ENCODE measurements around the gene SOX6.

SOX6 gene

GRCh38 chr11:15945726-15946125 is 410.6 kb downstream of the SOX6 start:
- Mint-ChIP-seq H3K4me3 (no peak overlapping the region), H3K27me3 (no peaks in the 10 kb centered on the region), H3K36me3 (ENCODE audit: insufficient read depth) (no peaks in the 10 kb centered on the region), H3K27ac (ENCODE audit: low read depth) (no peak overlapping the region), H3K4me1 (no peaks in the 10 kb centered on the region), H3K9me3 (peaks cover 18% of the 10 kb centered on the region)
- DNase-seq (ENCODE audit: low spot score in 2 of 2) = no peak
- no peak for ATAC-seq (replicated peaks; ENCODE audit: extremely low read depth, poor library complexity, severe bottlenecking)

GRCh38 chr11:15944460-15944859 is 411.9 kb downstream of the SOX6 start:
- no peaks in the 10 kb centered on the region for H3K4me1 Mint-ChIP-seq
- H3K36me3 Mint-ChIP-seq (ENCODE audit: insufficient read depth) = no peaks in the 10 kb centered on the region
- H3K27ac Mint-ChIP-seq (ENCODE audit: low read depth) = no peak overlapping the region
- no peak overlapping the region for H3K4me3 Mint-ChIP-seq
- no peak for ATAC-seq (replicated peaks; ENCODE audit: extremely low read depth, poor library complexity, severe bottlenecking)
- H3K9me3 Mint-ChIP-seq = peaks cover 24% of the 10 kb centered on the region
- H3K27me3 Mint-ChIP-seq = no peaks in the 10 kb centered on the region
- no peak for DNase-seq (ENCODE audit: low spot score in 2 of 2)

GRCh38 chr11:15943418-15944197 is 412.7 kb downstream of the SOX6 start:
- Mint-ChIP-seq H3K36me3 (ENCODE audit: insufficient read depth) (no peaks in the 10 kb centered on the region), H3K4me1 (no peaks in the 10 kb centered on the region), H3K4me3 (no peak overlapping the region), H3K27ac (ENCODE audit: low read depth) (no peak overlapping the region), H3K9me3 (peaks cover 24% of the 10 kb centered on the region), H3K27me3 (no peaks in the 10 kb centered on the region)
- ATAC-seq (replicated peaks; ENCODE audit: extremely low read depth, poor library complexity, severe bottlenecking) = no peak
- no peak for DNase-seq (ENCODE audit: low spot score in 2 of 2)

GRCh38 chr11:15942936-15943335 is 413.4 kb downstream of the SOX6 start:
- H3K27me3 Mint-ChIP-seq = no peaks in the 10 kb centered on the region
- H3K9me3 Mint-ChIP-seq = peaks cover 23% of the 10 kb centered on the region
- H3K27ac Mint-ChIP-seq (ENCODE audit: low read depth) = no peak overlapping the region
- H3K4me3 Mint-ChIP-seq = no peak overlapping the region
- DNase-seq (ENCODE audit: low spot score in 2 of 2) = no peak
- H3K4me1 Mint-ChIP-seq = no peaks in the 10 kb centered on the region
- no peaks in the 10 kb centered on the region for H3K36me3 Mint-ChIP-seq (ENCODE audit: insufficient read depth)
- ATAC-seq (replicated peaks; ENCODE audit: extremely low read depth, poor library complexity, severe bottlenecking) = no peak

GRCh38 chr11:15942126-15942525 is 414.2 kb downstream of the SOX6 start:
- Mint-ChIP-seq H3K27ac (ENCODE audit: low read depth) (no peak overlapping the region), H3K36me3 (ENCODE audit: insufficient read depth) (no peaks in the 10 kb centered on the region), H3K27me3 (no peaks in the 10 kb centered on the region), H3K9me3 (peaks cover 19% of the 10 kb centered on the region), H3K4me3 (no peak overlapping the region), H3K4me1 (no peaks in the 10 kb centered on the region)
- DNase-seq (ENCODE audit: low spot score in 2 of 2) (no peak), ATAC-seq (replicated peaks; ENCODE audit: extremely low read depth, poor library complexity, severe bottlenecking) (no peak)

- Mint-ChIP-seq H3K4me1 (no peaks in the 10 kb centered on the region), H3K9me3 (peaks cover 20% of the 10 kb centered on the region), H3K4me3 (no peak overlapping the region), H3K27me3 (no peaks in the 10 kb centered on the region), H3K36me3 (ENCODE audit: insufficient read depth) (no peaks in the 10 kb centered on the region), H3K27ac (ENCODE audit: low read depth) (no peak overlapping the region)
- ATAC-seq (replicated peaks; ENCODE audit: extremely low read depth, poor library complexity, severe bottlenecking) (no peak), DNase-seq (ENCODE audit: low spot score in 2 of 2) (no peak)
Observed at GRCh38 chr11:15941206-15941770, 415.1 kb downstream of the SOX6 start.

- no peaks in the 10 kb centered on the region for H3K4me1 Mint-ChIP-seq
- H3K9me3 Mint-ChIP-seq = peaks cover 20% of the 10 kb centered on the region
- no peak overlapping the region for H3K27ac Mint-ChIP-seq (ENCODE audit: low read depth)
- DNase-seq (ENCODE audit: low spot score in 2 of 2) (no peak), ATAC-seq (replicated peaks; ENCODE audit: extremely low read depth, poor library complexity, severe bottlenecking) (no peak)
- H3K36me3 Mint-ChIP-seq (ENCODE audit: insufficient read depth) = no peaks in the 10 kb centered on the region
- no peaks in the 10 kb centered on the region for H3K27me3 Mint-ChIP-seq
- no peak overlapping the region for H3K4me3 Mint-ChIP-seq
Observed at GRCh38 chr11:15940462-15941205, 415.7 kb downstream of the SOX6 start.

- Mint-ChIP-seq H3K4me3 (no peak overlapping the region), H3K27me3 (no peaks in the 10 kb centered on the region), H3K36me3 (ENCODE audit: insufficient read depth) (no peaks in the 10 kb centered on the region), H3K9me3 (peaks cover 11% of the 10 kb centered on the region), H3K27ac (ENCODE audit: low read depth) (no peak overlapping the region), H3K4me1 (no peaks in the 10 kb centered on the region)
- no peak for ATAC-seq (replicated peaks; ENCODE audit: extremely low read depth, poor library complexity, severe bottlenecking)
- DNase-seq (ENCODE audit: low spot score in 2 of 2) = no peak
Observed at GRCh38 chr11:15938983-15939382, 417.4 kb downstream of the SOX6 start.

GRCh38 chr11:15938121-15938611 is 418.2 kb downstream of the SOX6 start:
- no peaks in the 10 kb centered on the region for H3K36me3 Mint-ChIP-seq (ENCODE audit: insufficient read depth)
- H3K9me3 Mint-ChIP-seq = peaks cover 11% of the 10 kb centered on the region
- DNase-seq (ENCODE audit: low spot score in 2 of 2) = no peak
- no peaks in the 10 kb centered on the region for H3K27me3 Mint-ChIP-seq
- no peak overlapping the region for H3K27ac Mint-ChIP-seq (ENCODE audit: low read depth)
- no peak overlapping the region for H3K4me3 Mint-ChIP-seq
- H3K4me1 Mint-ChIP-seq = no peaks in the 10 kb centered on the region
- no peak for ATAC-seq (replicated peaks; ENCODE audit: extremely low read depth, poor library complexity, severe bottlenecking)

- no peak for DNase-seq (ENCODE audit: low spot score in 2 of 2)
- no peak overlapping the region for H3K27ac Mint-ChIP-seq (ENCODE audit: low read depth)
- H3K27me3 Mint-ChIP-seq = no peaks in the 10 kb centered on the region
- H3K36me3 Mint-ChIP-seq (ENCODE audit: insufficient read depth) = no peaks in the 10 kb centered on the region
- H3K4me3 Mint-ChIP-seq = no peak overlapping the region
- no peak for ATAC-seq (replicated peaks; ENCODE audit: extremely low read depth, poor library complexity, severe bottlenecking)
- H3K9me3 Mint-ChIP-seq = peaks cover 11% of the 10 kb centered on the region
- H3K4me1 Mint-ChIP-seq = no peaks in the 10 kb centered on the region
Observed at GRCh38 chr11:15937601-15938120, 418.7 kb downstream of the SOX6 start.

- DNase-seq (ENCODE audit: low spot score in 2 of 2) (no peak), ATAC-seq (replicated peaks; ENCODE audit: extremely low read depth, poor library complexity, severe bottlenecking) (no peak)
- Mint-ChIP-seq H3K4me3 (no peak overlapping the region), H3K4me1 (no peaks in the 10 kb centered on the region), H3K27ac (ENCODE audit: low read depth) (no peak overlapping the region), H3K9me3 (peaks cover 11% of the 10 kb centered on the region), H3K27me3 (no peaks in the 10 kb centered on the region), H3K36me3 (ENCODE audit: insufficient read depth) (no peaks in the 10 kb centered on the region)
Observed at GRCh38 chr11:15936011-15936410, 420.3 kb downstream of the SOX6 start.

GRCh38 chr11:15935373-15935772 is 421.0 kb downstream of the SOX6 start:
- Mint-ChIP-seq H3K4me1 (no peaks in the 10 kb centered on the region), H3K9me3 (peaks cover 10% of the 10 kb centered on the region), H3K27ac (ENCODE audit: low read depth) (no peak overlapping the region), H3K36me3 (ENCODE audit: insufficient read depth) (no peaks in the 10 kb centered on the region), H3K27me3 (no peaks in the 10 kb centered on the region), H3K4me3 (no peak overlapping the region)
- ATAC-seq (replicated peaks; ENCODE audit: extremely low read depth, poor library complexity, severe bottlenecking) (no peak), DNase-seq (ENCODE audit: low spot score in 2 of 2) (no peak)
